ENCODE measurements around the gene NPW. TPM values are rescaled to one million over a fixed set of nuclear protein-coding genes. Genes with fewer than 3 reads are reported as not detected.
A peak's percentile ranks its signal among the peaks of the same experiment; 100 is the strongest.

Gene NPW
- polyA plus RNA-seq (2011; rRNA removed) (0.66 and 0.94 TPM in 2 replicates), polyA minus RNA-seq (2011; rRNA and poly(A)+ RNA removed) (not detected in 2 replicates)

DNA sequence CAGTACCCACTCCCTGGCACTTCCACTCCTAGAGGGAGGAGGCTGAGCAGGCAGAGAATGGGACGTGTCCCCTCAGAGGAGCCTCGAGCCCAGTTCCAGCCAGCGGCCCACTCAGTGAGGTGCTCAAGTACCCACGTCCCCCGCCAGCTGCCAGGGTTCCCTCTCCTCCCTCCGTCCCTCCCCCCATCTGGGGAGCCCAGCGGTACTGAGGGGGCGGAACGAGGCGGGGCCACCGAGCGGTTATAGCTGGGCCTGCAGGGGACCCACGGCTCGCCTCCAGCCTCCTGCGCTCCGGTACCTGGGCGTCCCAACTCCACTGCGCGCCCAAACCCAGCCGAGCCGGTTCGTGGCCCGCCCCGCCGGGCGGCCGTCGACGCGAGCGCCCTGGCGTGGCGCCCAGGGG is at the start of gene NPW:
TSS of gene NPW (plus strand) at position 268 of the 403 bp plus-strand sequence.
- TF ChIP-seq, protein P1, sequence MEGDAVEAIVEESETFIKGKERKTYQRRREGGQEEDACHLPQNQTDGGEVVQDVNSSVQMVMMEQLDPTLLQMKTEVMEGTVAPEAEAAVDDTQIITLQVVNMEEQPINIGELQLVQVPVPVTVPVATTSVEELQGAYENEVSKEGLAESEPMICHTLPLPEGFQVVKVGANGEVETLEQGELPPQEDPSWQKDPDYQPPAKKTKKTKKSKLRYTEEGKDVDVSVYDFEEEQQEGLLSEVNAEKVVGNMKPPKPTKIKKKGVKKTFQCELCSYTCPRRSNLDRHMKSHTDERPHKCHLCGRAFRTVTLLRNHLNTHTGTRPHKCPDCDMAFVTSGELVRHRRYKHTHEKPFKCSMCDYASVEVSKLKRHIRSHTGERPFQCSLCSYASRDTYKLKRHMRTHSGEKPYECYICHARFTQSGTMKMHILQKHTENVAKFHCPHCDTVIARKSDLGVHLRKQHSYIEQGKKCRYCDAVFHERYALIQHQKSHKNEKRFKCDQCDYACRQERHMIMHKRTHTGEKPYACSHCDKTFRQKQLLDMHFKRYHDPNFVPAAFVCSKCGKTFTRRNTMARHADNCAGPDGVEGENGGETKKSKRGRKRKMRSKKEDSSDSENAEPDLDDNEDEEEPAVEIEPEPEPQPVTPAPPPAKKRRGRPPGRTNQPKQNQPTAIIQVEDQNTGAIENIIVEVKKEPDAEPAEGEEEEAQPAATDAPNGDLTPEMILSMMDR (IDR thresholded peaks at IDR 0.05; ENCODE audit: low read depth, low read length): no peak
- DNase-seq (ENCODE audit: low read depth, low spot score): no peak
- H3K27ac ChIP-seq (ENCODE audit: low read depth, low read length): no peak within 1 kb of the TSS
- peaks cover 5% of the 10 kb centered on the region for H3K27me3 ChIP-seq (ENCODE audit: control insufficient read depth, insufficient read depth, low read length)
- ChIA-PET POLR2A (interaction anchor here (0.6 kb wide), 1 partner anchor 136 kb away, joined by 3 read pairs; the partner anchor contains the start of gene TRAF7), CTCF (interaction anchor here (1.6 kb wide), 1 partner anchor 37 kb away, joined by 3 read pairs; no protein-coding TSS in a partner anchor)
- no peaks in the 10 kb centered on the region for H3K9me3 ChIP-seq (ENCODE audit: control insufficient read depth, insufficient read depth, low read length)
- H3K4me3 ChIP-seq (ENCODE audit: low read depth, low read length): peak within 1 kb of the TSS; percentile 4; the same call in 1 of the 2 replicates

DNA sequence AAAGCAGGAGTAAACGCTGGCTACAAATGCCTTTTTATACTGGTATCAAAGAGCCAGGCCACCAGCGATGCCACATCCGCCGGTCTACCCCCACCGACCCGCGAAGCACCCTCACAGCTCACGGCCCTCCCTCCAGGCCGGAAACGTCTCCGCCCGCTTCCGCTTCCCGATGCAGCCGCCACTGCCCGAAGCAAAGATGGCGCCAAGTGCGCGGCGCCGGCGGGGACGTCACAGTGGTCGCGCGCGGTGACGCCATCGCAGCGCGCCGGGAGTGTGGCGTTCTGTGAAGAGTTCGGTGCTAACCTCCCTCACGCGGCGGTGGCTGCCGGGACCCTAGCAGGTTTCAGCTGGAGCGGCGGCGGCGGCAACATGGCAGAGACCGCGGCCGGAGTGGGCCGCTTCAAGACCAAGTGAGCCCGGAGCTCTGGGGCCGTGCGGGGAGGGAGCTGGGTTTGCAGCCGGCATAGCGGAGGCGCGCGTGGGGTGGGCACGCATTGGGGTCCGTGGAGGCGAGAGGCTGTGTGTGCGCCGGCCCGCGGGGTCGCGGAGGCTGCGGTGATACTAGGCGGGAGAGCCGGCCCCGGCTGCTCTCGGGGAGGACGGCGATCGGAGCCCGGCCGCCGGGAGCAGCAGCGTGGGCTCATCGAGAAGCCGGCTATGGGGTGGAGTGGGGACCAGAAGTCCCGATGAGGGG is 47.6 kb upstream of the NPW start, which contains the start of gene TBL3:
TSS of gene TBL3 (plus strand) at position 258 of the 694 bp plus-strand sequence. CDS start at position 370, 112 bp downstream.
- Histone ChIP-seq H3K27me3 (ENCODE audit: control insufficient read depth, insufficient read depth, low read length) (no peaks in the 10 kb centered on the region), H3K9me3 (ENCODE audit: control insufficient read depth, insufficient read depth, low read length) (no peaks in the 10 kb centered on the region; the same call in 1 of the 2 replicates), H3K27ac (ENCODE audit: low read depth, low read length) (peak within 1 kb of the TSS; percentile 92), H3K4me3 (ENCODE audit: low read depth, low read length) (peak within 1 kb of the TSS; percentile 66)
- ChIA-PET CTCF (interaction anchor here (0.6 kb wide), 1 partner anchor 464 kb away, joined by 3 read pairs; no protein-coding TSS in a partner anchor), POLR2A (interaction anchor here (0.7 to 1.6 kb wide), 8 partner anchors 8 to 238 kb away, joined by 3 to 10 read pairs (median 4); partner anchors contain the start of genes BRICD5, GFER, NTHL1 and TRAF7)
- DNase-seq (ENCODE audit: low read depth, low spot score): peak; percentile 83
- TF ChIP-seq, protein P1 (IDR thresholded peaks at IDR 0.05; ENCODE audit: low read depth, low read length): no peak

DNA sequence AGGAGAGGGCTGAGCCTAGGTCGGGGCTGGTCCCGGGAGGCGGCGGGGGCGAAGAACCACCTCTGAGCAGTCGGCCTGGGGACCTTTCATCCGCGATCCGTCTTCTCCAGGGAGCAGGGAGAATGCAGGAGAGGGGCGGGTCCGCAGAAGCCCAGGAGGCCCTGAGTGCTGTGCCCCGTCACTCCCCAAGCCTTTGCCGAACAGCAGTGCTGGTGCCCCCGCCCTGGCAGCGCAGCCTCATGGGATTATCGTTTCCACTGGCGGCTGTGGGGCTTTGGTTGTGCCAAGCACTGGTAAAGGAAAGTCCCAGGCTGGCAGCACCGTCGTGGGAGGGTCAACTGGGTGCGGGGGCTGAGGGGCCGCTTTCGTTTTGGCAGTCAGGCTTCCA is 47.1 kb upstream of the NPW start:
- no peak for DNase-seq (ENCODE audit: low read depth, low spot score)
- ChIA-PET CTCF (no interaction called here), POLR2A (interaction anchor here (1.4 to 1.8 kb wide), 2 partner anchors 8 to 182 kb away, joined by 10 to 13 read pairs; partner anchors contain the start of genes RPS2 and TRAF7)
- Histone ChIP-seq H3K27ac (ENCODE audit: low read depth, low read length) (no peak overlapping the region), H3K9me3 (ENCODE audit: control insufficient read depth, insufficient read depth, low read length) (no peaks in the 10 kb centered on the region; the same call in 1 of the 2 replicates), H3K27me3 (ENCODE audit: control insufficient read depth, insufficient read depth, low read length) (no peaks in the 10 kb centered on the region), H3K4me3 (ENCODE audit: low read depth, low read length) (peak overlapping the region; percentile 66)
- TF ChIP-seq, protein P1 (IDR thresholded peaks at IDR 0.05; ENCODE audit: low read depth, low read length): no peak

DNA sequence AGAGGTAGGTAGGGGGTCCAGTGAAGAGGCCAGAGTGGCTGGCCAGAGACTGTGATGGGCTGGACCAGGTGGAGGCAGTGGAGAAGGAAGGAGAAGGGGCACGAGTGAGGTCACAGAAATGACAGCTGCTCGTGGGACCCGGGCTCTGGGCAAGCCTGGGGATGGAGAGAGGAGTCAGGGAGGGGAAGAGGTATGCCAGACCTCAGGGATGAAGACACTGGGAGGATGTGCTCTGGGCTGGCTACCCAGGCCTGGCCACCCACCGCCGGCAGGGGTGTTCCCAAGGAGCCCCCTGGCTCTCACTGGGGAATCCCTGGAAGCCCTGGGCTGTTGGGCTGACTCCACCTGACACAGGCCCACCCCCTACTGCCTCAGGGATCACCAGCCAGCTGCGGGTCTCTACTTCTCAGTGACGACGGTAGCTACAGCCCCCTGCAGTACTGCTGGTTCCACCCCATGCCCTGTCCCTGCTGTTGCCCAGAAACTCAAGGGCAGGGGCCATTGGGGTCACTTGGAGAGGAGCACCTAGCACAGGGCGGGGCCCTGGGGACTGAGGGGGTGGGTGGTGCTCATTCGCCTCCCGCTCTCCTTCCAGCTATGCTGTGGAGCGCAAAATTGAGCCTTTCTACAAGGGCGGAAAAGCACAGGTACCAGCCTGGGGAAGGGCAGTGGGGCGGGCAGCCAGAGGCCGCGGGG is 46.0 kb upstream of the NPW start:
- H3K27ac ChIP-seq (ENCODE audit: low read depth, low read length): no peak overlapping the region
- no peaks in the 10 kb centered on the region for H3K27me3 ChIP-seq (ENCODE audit: control insufficient read depth, insufficient read depth, low read length)
- H3K4me3 ChIP-seq (ENCODE audit: low read depth, low read length): no peak overlapping the region
- no peak for DNase-seq (ENCODE audit: low read depth, low spot score)
- TF ChIP-seq, protein P1 (IDR thresholded peaks at IDR 0.05; ENCODE audit: low read depth, low read length): no peak
- ChIA-PET CTCF (no interaction called here), POLR2A (interaction anchor here (1.8 kb wide), 1 partner anchor 9 kb away, joined by 13 read pairs; the partner anchor contains the start of gene RPS2)
- H3K9me3 ChIP-seq (ENCODE audit: control insufficient read depth, insufficient read depth, low read length): peaks cover under 1% of the 10 kb centered on the region; the same call in 1 of the 2 replicates

Measured in AG04450 (cell line).